ENCODE results near the gene DZIP1L.
"Not testable (repeated sequence)": the region's sequence is repeated elsewhere in the genome, so short reads cannot be mapped to it uniquely, and the experiment has no call there.

DZIP1L gene

GRCh38 chr3:138092023-138092422, 23.4 kb downstream of the DZIP1L start:
- Histone ChIP-seq H2AFZ (ENCODE audit: low read depth, low read length, severe bottlenecking) (no peak overlapping the region), H3K9me3 (ENCODE audit: insufficient read depth, low read length) (no peaks in the 10 kb centered on the region), H3K9ac (ENCODE audit: low read length) (no peak overlapping the region), H3K4me2 (ENCODE audit: low read depth, low read length, poor library complexity, severe bottlenecking) (no peak overlapping the region), H3K79me2 (ENCODE audit: insufficient read depth, low read length) (no peaks in the 10 kb centered on the region), H3K36me3 (ENCODE audit: low read length) (no peaks in the 10 kb centered on the region), H3F3A (ENCODE audit: insufficient read depth) (no peaks in the 10 kb centered on the region), H3K4me3 (ENCODE audit: insufficient read depth, low read length, poor library complexity, severe bottlenecking) (no peak overlapping the region), H3K9me2 (replicated peaks; ENCODE audit: insufficient read depth, low read length) (no peaks in the 10 kb centered on the region), H3K27me3 (ENCODE audit: low read length) (no peaks in the 10 kb centered on the region), H4K20me1 (ENCODE audit: low read depth, low read length) (no peaks in the 10 kb centered on the region), H3K27ac (ENCODE audit: low read depth, low read length) (no peak overlapping the region)
- no peak for TF ChIP-seq EZH2phosphoT487 (conservative IDR thresholded peaks at IDR 0.05; ENCODE audit: low read length)
- TF ChIP-seq CTCF (IDR thresholded peaks at IDR 0.05; ENCODE audit: insufficient read depth, low read length, poor library complexity, severe bottlenecking) = no peak

DNA sequence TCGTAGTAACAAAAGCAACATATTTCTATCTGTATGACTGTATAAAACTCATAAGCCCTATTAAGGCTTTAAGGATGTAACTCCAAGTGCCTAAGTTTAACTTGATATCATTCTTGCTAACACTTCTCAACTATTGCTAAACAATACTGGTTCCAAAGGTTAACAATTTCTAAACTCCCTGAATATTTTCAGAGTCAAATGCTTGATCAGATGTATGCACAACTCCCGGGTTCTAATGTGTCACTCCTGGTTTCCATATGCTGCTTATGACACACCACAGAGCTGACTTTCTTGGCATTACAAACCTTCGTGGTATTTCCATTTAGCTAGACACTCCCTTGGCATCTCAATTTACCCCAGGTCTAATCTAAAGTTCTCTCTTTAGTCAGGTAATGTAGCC, 26.3 kb downstream of the DZIP1L start:
- no peak overlapping the region for H3K27ac ChIP-seq (ENCODE audit: low read depth, low read length)
- no peaks in the 10 kb centered on the region for H3K36me3 ChIP-seq (ENCODE audit: low read length)
- no peak overlapping the region for H3K4me3 ChIP-seq (ENCODE audit: insufficient read depth, low read length, poor library complexity, severe bottlenecking)
- no peak overlapping the region for H2AFZ ChIP-seq (ENCODE audit: low read depth, low read length, severe bottlenecking)
- H4K20me1 ChIP-seq (ENCODE audit: low read depth, low read length) = no peaks in the 10 kb centered on the region
- no peaks in the 10 kb centered on the region for H3K27me3 ChIP-seq (ENCODE audit: low read length)
- no peaks in the 10 kb centered on the region for H3F3A ChIP-seq (ENCODE audit: insufficient read depth)
- no peak overlapping the region for H3K9ac ChIP-seq (ENCODE audit: low read length)
- no peak overlapping the region for H3K4me2 ChIP-seq (ENCODE audit: low read depth, low read length, poor library complexity, severe bottlenecking)
- TF ChIP-seq EZH2phosphoT487 (conservative IDR thresholded peaks at IDR 0.05; ENCODE audit: low read length) = no peak
- no peak for TF ChIP-seq CTCF (IDR thresholded peaks at IDR 0.05; ENCODE audit: insufficient read depth, low read length, poor library complexity, severe bottlenecking)
- no peaks in the 10 kb centered on the region for H3K79me2 ChIP-seq (ENCODE audit: insufficient read depth, low read length)
- no peaks in the 10 kb centered on the region for H3K9me3 ChIP-seq (ENCODE audit: insufficient read depth, low read length)
- no peaks in the 10 kb centered on the region for H3K9me2 ChIP-seq (replicated peaks; ENCODE audit: insufficient read depth, low read length)

DNA sequence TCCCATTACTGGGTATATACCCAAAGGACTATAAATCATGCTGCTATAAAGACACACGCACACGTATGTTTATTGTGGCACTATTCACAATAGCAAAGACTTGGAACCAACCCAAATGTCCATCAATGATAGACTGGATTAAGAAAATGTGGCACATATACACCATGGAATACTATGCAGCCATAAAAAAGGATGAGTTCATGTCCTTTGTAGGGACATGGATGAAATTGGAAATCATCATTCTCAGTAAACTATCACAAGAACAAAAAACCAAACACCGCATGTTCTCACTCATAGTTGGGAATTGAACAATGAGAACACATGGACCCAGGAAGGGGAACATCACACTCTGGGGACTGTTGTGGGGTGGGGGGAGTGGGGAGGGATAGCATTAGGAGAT, 29.7 kb downstream of the DZIP1L start:
- H3K4me3 ChIP-seq (ENCODE audit: insufficient read depth, low read length, poor library complexity, severe bottlenecking); H3F3A ChIP-seq (ENCODE audit: insufficient read depth); H3K27me3 ChIP-seq (ENCODE audit: low read length); H3K9me2 ChIP-seq (replicated peaks; ENCODE audit: insufficient read depth, low read length); H3K4me2 ChIP-seq (ENCODE audit: low read depth, low read length, poor library complexity, severe bottlenecking); H3K36me3 ChIP-seq (ENCODE audit: low read length); H3K9ac ChIP-seq (ENCODE audit: low read length); H3K9me3 ChIP-seq (ENCODE audit: insufficient read depth, low read length); H3K27ac ChIP-seq (ENCODE audit: low read depth, low read length); H2AFZ ChIP-seq (ENCODE audit: low read depth, low read length, severe bottlenecking); H3K79me2 ChIP-seq (ENCODE audit: insufficient read depth, low read length); H4K20me1 ChIP-seq (ENCODE audit: low read depth, low read length): not testable (repeated sequence)

GRCh38 chr3:138084196-138084595, 31.2 kb downstream of the DZIP1L start:
- no peak overlapping the region for H3K27ac ChIP-seq (ENCODE audit: low read depth, low read length)
- H3K79me2 ChIP-seq (ENCODE audit: insufficient read depth, low read length) = no peaks in the 10 kb centered on the region
- H3F3A ChIP-seq (ENCODE audit: insufficient read depth) = no peaks in the 10 kb centered on the region
- H2AFZ ChIP-seq (ENCODE audit: low read depth, low read length, severe bottlenecking) = no peak overlapping the region
- H4K20me1 ChIP-seq (ENCODE audit: low read depth, low read length) = no peaks in the 10 kb centered on the region
- no peaks in the 10 kb centered on the region for H3K36me3 ChIP-seq (ENCODE audit: low read length)
- H3K9me2 ChIP-seq (replicated peaks; ENCODE audit: insufficient read depth, low read length) = no peaks in the 10 kb centered on the region
- no peaks in the 10 kb centered on the region for H3K27me3 ChIP-seq (ENCODE audit: low read length)
- no peak overlapping the region for H3K4me2 ChIP-seq (ENCODE audit: low read depth, low read length, poor library complexity, severe bottlenecking)
- H3K4me3 ChIP-seq (ENCODE audit: insufficient read depth, low read length, poor library complexity, severe bottlenecking) = no peak overlapping the region
- TF ChIP-seq EZH2phosphoT487 (conservative IDR thresholded peaks at IDR 0.05; ENCODE audit: low read length) = no peak
- TF ChIP-seq CTCF (IDR thresholded peaks at IDR 0.05; ENCODE audit: insufficient read depth, low read length, poor library complexity, severe bottlenecking) = no peak
- no peak overlapping the region for H3K9ac ChIP-seq (ENCODE audit: low read length)
- H3K9me3 ChIP-seq (ENCODE audit: insufficient read depth, low read length) = no peaks in the 10 kb centered on the region

All from SU-DHL-6 (cell line).